ENCODE results near the gene PRDM1.

DNA sequence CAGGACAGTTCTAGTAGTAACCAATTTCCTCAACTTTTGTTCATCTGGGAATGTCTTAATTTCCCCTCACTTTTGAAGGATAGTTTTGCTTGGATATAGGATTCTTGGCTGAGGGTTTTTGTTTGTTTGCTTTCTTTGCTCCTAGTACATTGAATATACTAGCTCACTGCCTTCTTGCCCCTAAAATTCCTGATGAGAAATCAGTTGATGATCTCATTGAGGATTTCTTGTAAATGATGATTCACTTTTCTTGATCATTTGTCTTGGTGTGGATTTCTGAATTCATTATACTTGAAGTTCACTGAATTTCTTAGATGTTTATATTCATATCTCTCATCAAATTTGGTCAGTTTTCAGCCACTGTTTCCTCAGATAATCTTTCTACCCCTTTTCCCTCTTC is 49.1 kb upstream of the PRDM1 start:
- no peak for TF ChIP-seq POLR2A (IDR thresholded peaks at IDR 0.05)
- TF ChIP-seq, protein P1, sequence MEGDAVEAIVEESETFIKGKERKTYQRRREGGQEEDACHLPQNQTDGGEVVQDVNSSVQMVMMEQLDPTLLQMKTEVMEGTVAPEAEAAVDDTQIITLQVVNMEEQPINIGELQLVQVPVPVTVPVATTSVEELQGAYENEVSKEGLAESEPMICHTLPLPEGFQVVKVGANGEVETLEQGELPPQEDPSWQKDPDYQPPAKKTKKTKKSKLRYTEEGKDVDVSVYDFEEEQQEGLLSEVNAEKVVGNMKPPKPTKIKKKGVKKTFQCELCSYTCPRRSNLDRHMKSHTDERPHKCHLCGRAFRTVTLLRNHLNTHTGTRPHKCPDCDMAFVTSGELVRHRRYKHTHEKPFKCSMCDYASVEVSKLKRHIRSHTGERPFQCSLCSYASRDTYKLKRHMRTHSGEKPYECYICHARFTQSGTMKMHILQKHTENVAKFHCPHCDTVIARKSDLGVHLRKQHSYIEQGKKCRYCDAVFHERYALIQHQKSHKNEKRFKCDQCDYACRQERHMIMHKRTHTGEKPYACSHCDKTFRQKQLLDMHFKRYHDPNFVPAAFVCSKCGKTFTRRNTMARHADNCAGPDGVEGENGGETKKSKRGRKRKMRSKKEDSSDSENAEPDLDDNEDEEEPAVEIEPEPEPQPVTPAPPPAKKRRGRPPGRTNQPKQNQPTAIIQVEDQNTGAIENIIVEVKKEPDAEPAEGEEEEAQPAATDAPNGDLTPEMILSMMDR (IDR thresholded peaks at IDR 0.05): no peak

Measured in heart left ventricle (tissue), 13 donors.